GM10847 (cell line): Measurements from ENCODE around the gene ANKRD24.

Source experiments
- POLR2A ChIP-seq: IDR thresholded peaks from 2 replicates; pipeline ENCODE4 v1.6.1; 2011; ENCODE audit not compliant: insufficient read length; ENCODE audit errors: extremely low read depth

ANKRD24 gene

DNA sequence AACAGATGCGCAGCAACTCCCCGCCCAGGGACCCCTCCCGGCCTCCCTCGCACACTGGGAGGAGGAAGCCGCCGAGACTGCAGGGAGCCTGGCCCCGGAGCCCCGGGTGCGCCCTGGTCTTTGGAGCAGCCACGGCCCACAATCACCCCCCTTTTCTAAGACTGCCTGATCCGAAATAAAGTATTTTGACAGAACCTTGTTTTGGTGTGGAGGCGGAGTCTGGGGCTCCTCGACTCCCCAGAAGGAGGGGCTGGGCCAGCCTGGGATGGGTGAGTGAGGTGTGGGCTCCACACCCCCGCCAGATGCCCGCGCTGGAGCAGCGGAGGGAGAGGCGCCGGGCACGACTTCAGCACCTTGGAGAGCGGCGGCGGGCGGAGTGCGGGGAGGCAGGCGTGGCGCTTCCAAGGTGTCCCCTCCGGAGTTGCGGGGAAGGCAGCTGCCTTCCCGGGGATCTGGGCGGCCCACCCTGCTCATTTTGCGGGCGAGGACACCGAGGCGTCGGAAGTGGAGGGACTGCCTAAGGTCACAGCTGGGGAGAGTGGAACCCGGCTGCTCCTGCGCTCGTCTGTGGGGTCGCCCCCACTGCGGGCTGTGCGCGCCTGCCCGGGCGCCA lies 9.5 kb upstream of the ANKRD24 start:
- TF ChIP-seq POLR2A = no peak

DNA sequence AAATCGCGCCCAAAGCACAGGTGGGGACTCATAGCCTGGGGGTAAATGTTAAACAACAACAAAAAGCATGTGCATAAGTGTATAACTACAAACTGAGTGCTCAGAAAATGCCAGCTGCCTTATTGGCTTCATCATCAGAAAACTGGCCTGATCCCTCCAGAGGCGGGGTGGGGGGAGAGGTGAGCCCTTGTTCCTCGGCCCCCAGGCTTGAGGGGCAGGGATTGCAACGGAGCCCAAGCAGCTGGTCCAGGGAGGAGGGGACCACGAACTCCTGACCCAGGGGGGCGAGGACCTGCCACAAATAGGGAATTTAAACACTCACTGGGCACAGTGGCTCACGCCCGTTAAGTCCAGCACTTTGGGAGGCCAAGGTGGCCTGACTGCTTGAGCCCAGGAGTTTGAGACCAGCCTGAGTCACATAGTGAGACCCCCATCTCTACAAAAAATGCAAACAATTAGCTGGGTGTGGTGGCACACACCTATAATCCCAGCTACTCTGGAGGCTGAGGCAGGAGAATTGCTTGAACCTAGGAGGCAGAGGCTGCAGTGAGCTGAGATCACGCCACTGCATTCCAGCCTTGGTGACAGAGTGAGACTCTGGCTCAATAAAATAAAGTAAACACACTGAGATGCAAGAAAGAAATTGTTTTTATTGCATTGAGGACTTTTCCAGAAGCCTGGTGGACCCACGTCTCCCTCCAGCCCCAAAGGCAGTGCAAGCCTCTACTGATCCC lies 8.8 kb upstream of the ANKRD24 start:
- no peak for TF ChIP-seq POLR2A

DNA sequence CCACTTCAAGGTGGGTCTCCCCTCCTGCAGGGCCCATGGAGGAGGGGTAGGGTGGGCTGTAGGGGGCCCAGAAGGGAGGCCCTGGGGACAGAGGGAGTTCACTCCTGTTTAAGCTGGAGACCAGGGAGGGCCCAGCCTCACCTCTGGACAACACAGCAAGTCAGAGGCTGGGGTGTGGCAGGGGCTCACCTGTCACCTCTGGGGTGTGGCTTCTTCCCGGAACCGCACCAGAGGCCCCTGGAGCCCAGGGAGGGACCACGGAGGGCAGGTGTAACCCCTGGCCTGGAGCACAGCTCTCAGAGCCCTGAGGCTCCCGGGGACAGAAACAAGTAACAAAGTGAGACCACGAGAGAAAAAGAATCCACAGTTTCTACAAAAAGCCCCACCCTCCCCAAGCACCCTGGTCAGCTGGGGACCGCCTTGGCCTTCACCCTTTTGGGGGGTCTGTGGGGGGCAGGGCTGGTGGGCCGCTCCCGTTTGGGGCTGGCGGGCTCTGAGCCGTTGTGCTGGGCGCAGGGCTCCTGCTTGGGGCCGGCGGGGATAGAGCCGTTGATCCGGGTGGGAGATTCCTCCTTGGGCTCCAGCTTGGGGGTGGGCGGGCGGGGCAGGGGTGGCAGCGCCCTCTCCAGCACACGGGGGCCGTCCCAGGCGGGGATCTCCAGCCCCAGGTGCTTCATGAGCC lies 8.1 kb upstream of the ANKRD24 start:
- no peak for TF ChIP-seq POLR2A

DNA sequence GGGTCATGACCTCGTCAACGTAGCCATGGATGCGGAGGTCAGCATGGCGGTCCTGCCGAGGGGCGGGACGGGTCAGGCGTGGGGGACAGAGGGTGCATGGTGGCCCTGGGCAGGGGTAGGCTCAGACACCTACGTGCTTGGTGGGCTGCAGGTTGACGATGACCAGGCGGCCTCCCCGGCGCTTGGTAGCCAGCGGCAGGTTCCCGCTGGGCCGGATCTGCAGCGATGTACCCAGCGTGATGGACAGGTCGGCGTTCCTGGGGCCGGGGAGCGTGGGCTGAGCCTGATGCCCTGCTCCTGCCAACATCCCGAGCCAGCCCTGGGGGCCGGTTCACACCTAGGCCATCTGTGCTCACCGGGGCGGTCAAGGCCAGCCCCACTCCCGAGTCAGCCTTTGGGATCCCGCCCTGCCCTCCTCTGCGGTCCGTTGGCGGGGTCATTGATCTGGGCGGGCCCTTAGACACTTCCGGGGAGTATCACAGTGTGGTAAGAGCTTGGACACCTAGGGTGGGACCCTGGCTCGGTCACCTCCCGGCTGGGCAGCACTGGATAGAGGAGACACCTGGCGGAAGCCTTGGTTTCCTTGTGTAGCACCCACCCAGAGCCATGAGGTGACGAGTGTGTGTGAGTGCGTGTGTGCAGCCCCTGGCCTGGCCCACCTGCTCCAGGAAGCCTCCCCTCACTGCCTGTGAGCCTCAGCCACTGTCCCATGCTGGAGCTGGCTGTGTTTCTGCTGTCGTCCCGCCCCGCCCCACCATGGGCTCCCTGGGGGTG lies 7.4 kb upstream of the ANKRD24 start:
- TF ChIP-seq POLR2A = no peak

DNA sequence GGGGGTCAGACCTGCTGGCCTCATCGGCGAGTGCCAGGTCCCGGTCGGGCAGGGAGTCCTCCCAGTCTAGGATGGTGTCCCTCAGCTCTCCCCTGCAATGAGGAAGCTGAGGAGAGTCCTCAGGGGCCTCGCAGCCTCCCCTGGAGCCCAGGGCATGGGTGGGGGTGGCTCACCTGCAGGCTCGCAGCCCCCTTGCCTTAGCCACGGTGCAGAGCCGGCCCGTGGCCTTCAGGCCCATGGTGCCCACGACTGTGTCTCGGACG lies 6.9 kb upstream of the ANKRD24 start:
- TF ChIP-seq POLR2A = no peak

DNA sequence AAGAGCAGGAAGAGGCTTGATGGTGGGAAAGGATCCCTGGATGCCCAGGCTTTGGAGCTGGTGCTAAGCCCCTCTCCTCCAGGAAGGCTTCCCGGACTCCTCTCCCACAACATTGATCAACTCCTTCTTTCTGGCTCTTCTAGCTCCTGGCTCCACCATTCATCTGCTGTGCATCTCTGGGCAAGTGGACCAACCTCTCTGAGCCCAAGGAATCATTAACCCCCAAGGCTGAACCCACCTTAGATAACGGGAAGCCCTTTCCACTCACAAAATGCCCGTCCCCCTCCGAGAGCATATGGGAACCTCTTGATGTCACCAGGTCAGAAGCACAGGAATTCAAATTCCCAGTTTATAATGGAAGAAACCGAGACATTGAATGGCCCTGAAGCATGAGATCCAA lies 5.3 kb upstream of the ANKRD24 start:
- no peak for TF ChIP-seq POLR2A

DNA sequence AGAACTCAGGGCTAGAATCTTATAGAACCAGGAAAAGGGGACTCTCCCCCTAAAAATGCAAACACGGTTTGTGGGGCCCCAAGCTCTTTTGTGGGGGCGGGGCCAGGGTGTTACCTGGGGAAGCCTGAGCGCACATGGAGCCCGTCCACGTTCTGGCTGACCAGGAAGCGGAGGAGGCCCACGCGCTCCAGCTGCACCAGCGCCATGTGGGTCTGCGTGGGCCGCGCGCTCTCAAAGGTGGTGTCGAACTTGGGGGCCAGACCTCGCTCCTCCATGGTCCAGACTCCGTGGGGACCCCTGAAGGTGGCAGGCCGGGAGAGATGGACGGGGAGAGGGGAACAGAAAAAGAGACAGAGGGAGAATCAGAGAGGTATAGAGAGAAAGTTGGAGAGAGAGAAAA lies 3.5 kb upstream of the ANKRD24 start:
- no peak for TF ChIP-seq POLR2A

DNA sequence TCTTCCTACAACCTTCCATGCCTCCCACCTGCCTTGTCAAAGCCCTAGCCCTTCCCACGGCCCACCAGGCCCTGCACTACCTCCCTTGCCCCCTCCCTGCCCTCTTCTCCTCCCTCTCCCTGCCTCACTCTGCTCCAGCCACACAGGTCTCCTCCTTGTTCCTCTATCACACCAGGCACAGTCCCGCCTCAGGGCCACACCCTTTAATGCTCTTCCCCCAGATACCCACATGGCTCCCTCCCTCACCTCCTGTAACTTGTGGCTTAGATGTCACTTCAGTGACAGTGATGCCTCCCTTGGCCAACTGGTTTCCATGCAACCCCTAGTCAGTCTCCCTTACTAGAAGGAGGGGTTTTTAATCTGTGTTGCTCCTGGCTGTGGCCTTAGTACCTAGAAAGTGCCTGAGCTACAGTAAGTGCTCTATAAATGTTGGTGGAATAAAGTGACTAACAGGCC lies 1.4 kb upstream of the ANKRD24 start:
- TF ChIP-seq POLR2A = no peak

DNA sequence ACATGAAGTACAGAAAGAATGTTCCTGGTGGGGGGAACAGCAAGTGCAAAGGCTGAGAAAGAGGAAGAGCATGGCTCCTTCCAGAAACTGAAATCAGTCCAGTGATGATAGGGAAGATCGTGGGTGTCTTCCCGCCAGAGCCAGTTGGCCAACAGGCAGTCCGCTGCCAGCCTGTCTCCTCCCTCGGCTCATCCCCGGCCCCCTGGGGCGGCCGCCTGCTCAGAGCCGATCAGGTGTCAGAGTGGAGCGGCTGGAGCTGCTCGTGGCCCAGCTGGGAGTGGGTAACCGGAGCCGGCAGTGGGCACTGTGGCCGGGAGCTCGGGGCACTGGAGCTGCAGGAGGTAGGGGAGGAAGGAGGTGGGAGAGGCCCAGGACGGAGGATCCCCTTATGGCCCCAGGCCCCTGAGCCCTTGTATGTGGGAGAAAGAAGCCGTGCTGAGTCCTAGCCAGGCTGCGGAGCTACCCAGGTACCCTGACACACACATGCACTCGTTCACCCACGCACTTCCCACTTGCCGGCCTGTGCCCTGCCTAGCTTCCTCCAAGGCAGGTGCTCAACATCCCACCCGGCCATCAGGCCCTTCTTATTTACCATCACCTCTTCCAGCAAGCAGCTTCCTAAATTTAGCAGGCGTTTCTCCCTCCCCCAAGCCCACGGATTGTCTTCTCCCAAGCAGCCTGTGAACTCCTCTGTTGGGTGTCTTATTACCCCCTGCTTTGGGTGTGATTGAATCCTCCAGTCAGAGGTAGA lies 1.7 kb downstream of the ANKRD24 start:
- no peak for TF ChIP-seq POLR2A

DNA sequence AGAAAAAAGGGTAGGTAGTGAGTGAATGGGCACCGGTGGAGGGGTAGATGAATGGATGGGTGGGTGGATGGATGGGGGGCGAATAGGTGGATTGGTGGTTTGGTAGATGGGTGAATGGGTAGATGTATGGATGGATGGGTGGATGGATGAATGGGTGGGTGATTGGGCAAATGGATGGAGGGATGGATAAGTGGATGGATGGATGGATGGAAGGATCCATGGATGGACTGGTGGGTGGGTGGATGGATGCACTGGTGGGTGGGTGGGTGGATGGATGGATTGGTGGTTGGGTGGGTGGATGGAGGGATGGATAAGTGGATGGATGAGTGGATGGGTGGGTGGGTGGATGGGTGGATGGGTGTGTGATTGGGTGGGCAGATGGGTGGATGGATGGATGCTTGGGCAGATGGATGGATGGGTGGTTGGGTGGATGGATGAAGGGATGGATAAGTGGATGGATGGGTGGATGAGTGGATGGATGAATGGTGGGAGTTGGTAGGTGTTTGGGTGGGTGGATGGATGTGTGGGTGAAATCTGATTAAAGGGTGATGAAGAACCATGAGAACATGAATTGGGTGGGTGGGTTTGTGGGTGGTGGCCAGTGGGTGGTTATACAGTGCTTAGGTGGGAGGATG lies 2.3 kb downstream of the ANKRD24 start:
- TF ChIP-seq POLR2A = no peak

DNA sequence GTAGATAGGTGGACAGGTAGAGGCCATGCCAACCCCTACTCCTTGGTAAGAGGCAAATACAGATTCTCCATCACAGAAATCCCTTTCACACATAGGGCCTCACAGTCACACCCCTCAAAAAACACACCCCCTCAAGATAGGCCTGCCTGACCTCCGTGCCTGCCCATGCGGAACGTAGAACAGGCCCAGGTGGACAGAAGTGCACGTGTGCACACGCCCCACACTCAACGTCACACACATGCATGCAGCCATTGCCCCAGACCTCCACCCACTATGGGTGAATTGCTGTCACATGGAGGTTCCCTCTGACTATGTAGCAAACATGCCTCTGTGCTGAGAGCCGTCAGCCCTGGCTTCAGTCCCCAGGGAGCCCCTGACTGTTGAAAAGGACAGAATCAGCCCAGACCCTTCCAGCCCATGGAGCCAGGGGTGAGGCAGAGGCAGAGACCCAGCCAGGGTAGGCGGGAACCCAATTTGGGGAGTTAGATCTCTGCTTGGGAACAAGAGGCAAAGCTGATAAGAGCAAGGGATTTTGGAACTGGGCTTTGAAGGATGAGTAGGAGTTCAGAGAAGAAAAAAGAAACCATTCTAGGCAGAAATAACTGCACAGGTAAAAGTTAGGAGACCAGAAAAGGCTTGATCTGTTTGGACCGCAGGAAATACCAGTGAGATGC lies 3.1 kb downstream of the ANKRD24 start:
- TF ChIP-seq POLR2A = no peak

DNA sequence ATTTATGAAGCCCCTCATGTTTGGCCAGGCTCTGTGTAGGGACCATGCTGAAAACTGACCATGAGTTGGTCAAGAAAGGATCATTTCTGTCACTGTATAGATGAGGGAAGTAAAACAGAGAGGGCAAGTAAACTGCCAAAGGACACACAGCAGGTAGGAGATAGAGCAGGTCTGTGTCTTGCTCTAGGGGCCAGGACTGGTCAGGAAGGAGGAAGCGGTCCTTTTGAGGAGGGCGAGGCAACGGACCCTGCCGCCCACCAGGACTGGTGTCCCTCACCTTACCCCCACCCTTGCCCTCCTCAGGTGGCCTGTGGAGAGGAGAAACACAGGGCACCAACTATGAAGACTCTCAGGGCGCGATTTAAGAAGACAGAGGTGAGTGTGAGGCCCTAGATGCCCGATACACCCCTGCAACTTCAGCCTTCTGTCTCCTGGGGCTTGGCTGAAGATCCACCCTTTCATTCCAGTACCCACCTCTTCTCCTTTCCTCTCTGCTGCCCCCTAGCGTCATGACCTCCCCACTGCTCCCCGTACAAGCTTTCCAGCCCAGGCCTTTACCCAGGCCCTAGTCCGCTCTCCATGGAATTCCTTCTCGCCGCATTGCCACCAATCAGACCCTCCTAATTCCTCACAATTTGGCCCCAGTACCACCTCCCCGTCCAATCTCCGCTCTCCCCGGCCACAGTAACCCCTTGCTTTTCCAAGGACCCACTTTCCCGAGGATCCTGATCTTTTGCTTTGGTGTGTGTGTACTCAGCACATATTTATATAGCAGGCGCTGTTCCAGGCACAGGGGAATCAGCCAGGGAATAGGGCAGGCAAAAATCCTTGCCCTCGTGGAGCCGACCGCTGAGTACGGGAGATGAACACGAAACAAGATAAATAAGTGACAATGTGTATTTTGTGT lies 3.9 kb downstream of the ANKRD24 start:
- TF ChIP-seq POLR2A = no peak
